ENCODE results near the gene ACBD4.

DNA sequence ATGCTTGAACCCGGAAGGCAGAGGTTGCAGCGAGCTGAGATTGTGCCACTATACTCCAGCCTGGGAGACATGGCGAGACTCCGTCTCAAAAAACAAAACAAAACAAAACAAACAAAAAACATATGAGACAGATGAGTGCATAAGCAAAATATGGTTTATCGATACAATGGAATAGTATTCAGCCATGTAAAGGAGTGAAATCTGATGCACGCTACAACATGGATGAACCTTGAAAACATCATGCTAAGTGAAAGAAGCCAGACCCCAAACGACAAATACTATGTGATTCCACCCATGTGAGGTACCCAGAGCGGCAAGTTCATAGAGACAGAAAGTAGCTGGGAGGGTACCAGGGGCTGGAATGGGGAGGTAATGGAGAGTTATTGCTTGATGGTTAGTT is 10.0 kb upstream of the ACBD4 start:
- TF ChIP-seq, protein P1, sequence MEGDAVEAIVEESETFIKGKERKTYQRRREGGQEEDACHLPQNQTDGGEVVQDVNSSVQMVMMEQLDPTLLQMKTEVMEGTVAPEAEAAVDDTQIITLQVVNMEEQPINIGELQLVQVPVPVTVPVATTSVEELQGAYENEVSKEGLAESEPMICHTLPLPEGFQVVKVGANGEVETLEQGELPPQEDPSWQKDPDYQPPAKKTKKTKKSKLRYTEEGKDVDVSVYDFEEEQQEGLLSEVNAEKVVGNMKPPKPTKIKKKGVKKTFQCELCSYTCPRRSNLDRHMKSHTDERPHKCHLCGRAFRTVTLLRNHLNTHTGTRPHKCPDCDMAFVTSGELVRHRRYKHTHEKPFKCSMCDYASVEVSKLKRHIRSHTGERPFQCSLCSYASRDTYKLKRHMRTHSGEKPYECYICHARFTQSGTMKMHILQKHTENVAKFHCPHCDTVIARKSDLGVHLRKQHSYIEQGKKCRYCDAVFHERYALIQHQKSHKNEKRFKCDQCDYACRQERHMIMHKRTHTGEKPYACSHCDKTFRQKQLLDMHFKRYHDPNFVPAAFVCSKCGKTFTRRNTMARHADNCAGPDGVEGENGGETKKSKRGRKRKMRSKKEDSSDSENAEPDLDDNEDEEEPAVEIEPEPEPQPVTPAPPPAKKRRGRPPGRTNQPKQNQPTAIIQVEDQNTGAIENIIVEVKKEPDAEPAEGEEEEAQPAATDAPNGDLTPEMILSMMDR (IDR thresholded peaks at IDR 0.05; ENCODE audit: low read depth, low read length): no peak
- TF ChIP-seq EZH2phosphoT487 (IDR thresholded peaks at IDR 0.05; ENCODE audit: low read depth): no peak

Data from OCI-LY3 (cell line).